Neural crest cell (in vitro differentiated cells): ENCODE data around the gene DVL1. TPM values are rescaled to one million over a fixed set of nuclear protein-coding genes. Genes with fewer than 3 reads are reported as not detected.

ENCODE experiments used
- DNase-seq: peaks from one replicate; pipeline ENCODE4 v3.0.0; 2021; ENCODE audit warnings: low read depth, mixed read lengths, low spot score
- H3K27ac Mint-ChIP-seq: one replicate; pipeline ENCODE4 v1.8.0; 2021; ENCODE audit warnings: mild to moderate bottlenecking, mixed read lengths; ENCODE audit not compliant: unreplicated experiment
- H3K27me3 Mint-ChIP-seq: 2 replicates; pipeline ENCODE4 v1.8.0; 2021; ENCODE audit warnings: low read depth, mild to moderate bottlenecking, mixed read lengths
- H3K36me3 Mint-ChIP-seq: 2 replicates; pipeline ENCODE4 v1.8.0; 2021; ENCODE audit warnings: low read depth, mild to moderate bottlenecking, mixed read lengths
- H3K4me1 Mint-ChIP-seq: 2 replicates; pipeline ENCODE4 v1.8.0; 2021; ENCODE audit warnings: mixed read lengths
- H3K4me3 Mint-ChIP-seq: one replicate; pipeline ENCODE4 v1.8.0; 2021; ENCODE audit warnings: mild to moderate bottlenecking, mixed read lengths
- H3K9me3 Mint-ChIP-seq: 2 replicates; pipeline ENCODE4 v1.8.0; 2021; ENCODE audit warnings: mixed read lengths
- CTCF ChIP-seq: fragments of 200-600 bp; sonication (generic); conservative IDR thresholded peaks from 2 replicates; pipeline ENCODE4 v1.5.0; 2021; ENCODE audit warnings: antibody characterized with exemption, mild to moderate bottlenecking
- total RNA-seq: library from RNA; stranded (reverse); gene quantifications from 2 replicates; pipeline ENCODE4 v1.2.1, GENCODE V29; 2021

DVL1 gene
- total RNA-seq, 1 donor from 2014 or later = 63.4 TPM

GRCh38 chr1:1361233-1361981 lies 12.2 kb upstream of the DVL1 start:
- no peaks in the 10 kb centered on the region for H3K36me3 Mint-ChIP-seq
- H3K4me3 Mint-ChIP-seq = peak overlapping the region; percentile 59
- TF ChIP-seq CTCF = no peak
- H3K4me1 Mint-ChIP-seq = peaks cover 37% of the 10 kb centered on the region
- no peak for DNase-seq
- peaks cover 20% of the 10 kb centered on the region for H3K27me3 Mint-ChIP-seq
- H3K27ac Mint-ChIP-seq = no peak overlapping the region
- no peaks in the 10 kb centered on the region for H3K9me3 Mint-ChIP-seq

- no peaks in the 10 kb centered on the region for H3K9me3 Mint-ChIP-seq
- no peak for DNase-seq
- peaks cover 37% of the 10 kb centered on the region for H3K4me1 Mint-ChIP-seq
- H3K4me3 Mint-ChIP-seq = no peak overlapping the region
- no peaks in the 10 kb centered on the region for H3K36me3 Mint-ChIP-seq
- peak overlapping the region; percentile 54 for H3K27ac Mint-ChIP-seq
- peaks cover 20% of the 10 kb centered on the region for H3K27me3 Mint-ChIP-seq
- no peak for TF ChIP-seq CTCF
Measured at GRCh38 chr1:1360506-1361169, 11.4 kb upstream of the DVL1 start.

- peaks cover 37% of the 10 kb centered on the region for H3K4me1 Mint-ChIP-seq
- no peak for DNase-seq
- H3K27ac Mint-ChIP-seq = peak overlapping the region; percentile 57
- H3K27me3 Mint-ChIP-seq = peaks cover 20% of the 10 kb centered on the region
- no peaks in the 10 kb centered on the region for H3K9me3 Mint-ChIP-seq
- no peaks in the 10 kb centered on the region for H3K36me3 Mint-ChIP-seq
- no peak for TF ChIP-seq CTCF
- H3K4me3 Mint-ChIP-seq = peak overlapping the region; percentile 72
Measured at GRCh38 chr1:1359664-1360468, 10.6 kb upstream of the DVL1 start.

- Mint-ChIP-seq H3K9me3 (no peaks in the 10 kb centered on the region), H3K4me1 (peaks cover 37% of the 10 kb centered on the region), H3K27me3 (peaks cover 25% of the 10 kb centered on the region), H3K27ac (no peak overlapping the region), H3K36me3 (no peaks in the 10 kb centered on the region), H3K4me3 (peak overlapping the region; percentile 72)
- no peak for TF ChIP-seq CTCF
- no peak for DNase-seq
Measured at GRCh38 chr1:1359308-1359663, 10.1 kb upstream of the DVL1 start.

GRCh38 chr1:1358433-1359271 lies 9.4 kb upstream of the DVL1 start, which contains the start of gene MXRA8:
Gene MXRA8, minus strand, starts transcription at chr1:1358555. Its CDS starts 51 bp downstream, at chr1:1358504.
- Mint-ChIP-seq H3K4me3 (peak within 1 kb of the TSS; percentile 78), H3K27ac (peak within 1 kb of the TSS; percentile 50), H3K27me3 (peaks cover 31% of the 10 kb centered on the region), H3K4me1 (peaks cover 37% of the 10 kb centered on the region), H3K9me3 (no peaks in the 10 kb centered on the region), H3K36me3 (no peaks in the 10 kb centered on the region)
- no peak for DNase-seq
- no peak for TF ChIP-seq CTCF
